Prostate gland (tissue), 2 donors: ENCODE results near the gene GSTT2.

Source experiments
- CTCF ChIP-seq, 4 experiments: fragments of 200-600 bp in 2 of 4; fragments of 450-650 bp in 2 of 4; sonication (generic) in 2 of 4; IDR thresholded peaks; 1 replicate in 3 of 4; 2 replicates in 1 of 4; pipeline ENCODE4 v1.5.1; 2016 to 2019; ENCODE audit warnings: antibody characterized with exemption in 4 of 4, mild to moderate bottlenecking in 2 of 4, moderate library complexity in 2 of 4
- POLR2AphosphoS5 ChIP-seq: sonication (generic); formaldehyde crosslinking; IDR thresholded peaks from one replicate; pipeline ENCODE4 v1.6.1; 2017; ENCODE audit warnings: antibody characterized with exemption

- TF ChIP-seq CTCF (IDR thresholded peaks at IDR 0.05) (no peak), POLR2AphosphoS5 (no peak)
Observed at GRCh38 chr22:24006914-24007214, 26.9 kb downstream of the GSTT2 start.
